Effector memory CD8-positive, alpha-beta T cell (primary cell): ENCODE data around the gene FBXL17.

ENCODE experiments used
- ATAC-seq: fragments of 150-1000 bp; cut with Tn5 transposase; replicated peaks from 2 replicates; pipeline ENCODE4 v1.10.0; 2021; ENCODE audit warnings: mild to moderate bottlenecking, moderate library complexity
- DNase-seq, 3 experiments: peaks; one replicate each; pipeline ENCODE4 v3.0.0; 2021
- H3K27ac Mint-ChIP-seq, 2 donors: one replicate each; pipeline ENCODE4 v1.8.0; 2022; ENCODE audit warnings: mild to moderate bottlenecking in 2 of 2, mixed read lengths in 2 of 2, moderate library complexity in 2 of 2
- H3K27me3 Mint-ChIP-seq, 2 donors: one replicate each; pipeline ENCODE4 v1.8.0; 2022; ENCODE audit warnings: mixed read lengths in 2 of 2
- H3K36me3 Mint-ChIP-seq: one replicate; pipeline ENCODE4 v1.8.0; 2022; ENCODE audit warnings: mild to moderate bottlenecking, moderate library complexity, mixed read lengths; ENCODE audit not compliant: insufficient read depth
- H3K4me1 Mint-ChIP-seq, 2 donors: one replicate each; pipeline ENCODE4 v1.8.0; 2022; ENCODE audit warnings: low read depth in 2 of 2, mixed read lengths in 2 of 2
- H3K4me3 Mint-ChIP-seq, 2 donors: one replicate each; pipeline ENCODE4 v1.8.0; 2022; ENCODE audit warnings: mild to moderate bottlenecking in 2 of 2, mixed read lengths in 2 of 2, moderate library complexity in 2 of 2
- H3K9me3 Mint-ChIP-seq, 2 donors: one replicate each; pipeline ENCODE4 v1.8.0; 2022; ENCODE audit warnings: mixed read lengths in 2 of 2

FBXL17 gene

GRCh38 chr5:107990881-107991810 lies 390.8 kb downstream of the FBXL17 start:
- Mint-ChIP-seq H3K4me1 (peaks cover 16 to 17% of the 10 kb centered on the region in 2 donors), H3K27me3 (no peaks in the 10 kb centered on the region), H3K4me3 (peak overlapping the region; percentile 6 to 43), H3K36me3 (no peaks in the 10 kb centered on the region), H3K27ac (peak overlapping the region; percentile 71 to 83), H3K9me3 (no peaks in the 10 kb centered on the region)
- no peak for DNase-seq
- peak; percentile 89 for ATAC-seq

GRCh38 chr5:107985144-107985543 lies 396.8 kb downstream of the FBXL17 start:
- H3K36me3 Mint-ChIP-seq = no peaks in the 10 kb centered on the region
- H3K4me3 Mint-ChIP-seq = no peak overlapping the region
- H3K27ac Mint-ChIP-seq = no peak overlapping the region
- peaks cover 20 to 34% of the 10 kb centered on the region in 2 donors for H3K4me1 Mint-ChIP-seq
- DNase-seq (no peak), ATAC-seq (no peak)
- no peaks in the 10 kb centered on the region for H3K9me3 Mint-ChIP-seq
- H3K27me3 Mint-ChIP-seq = no peaks in the 10 kb centered on the region

DNA sequence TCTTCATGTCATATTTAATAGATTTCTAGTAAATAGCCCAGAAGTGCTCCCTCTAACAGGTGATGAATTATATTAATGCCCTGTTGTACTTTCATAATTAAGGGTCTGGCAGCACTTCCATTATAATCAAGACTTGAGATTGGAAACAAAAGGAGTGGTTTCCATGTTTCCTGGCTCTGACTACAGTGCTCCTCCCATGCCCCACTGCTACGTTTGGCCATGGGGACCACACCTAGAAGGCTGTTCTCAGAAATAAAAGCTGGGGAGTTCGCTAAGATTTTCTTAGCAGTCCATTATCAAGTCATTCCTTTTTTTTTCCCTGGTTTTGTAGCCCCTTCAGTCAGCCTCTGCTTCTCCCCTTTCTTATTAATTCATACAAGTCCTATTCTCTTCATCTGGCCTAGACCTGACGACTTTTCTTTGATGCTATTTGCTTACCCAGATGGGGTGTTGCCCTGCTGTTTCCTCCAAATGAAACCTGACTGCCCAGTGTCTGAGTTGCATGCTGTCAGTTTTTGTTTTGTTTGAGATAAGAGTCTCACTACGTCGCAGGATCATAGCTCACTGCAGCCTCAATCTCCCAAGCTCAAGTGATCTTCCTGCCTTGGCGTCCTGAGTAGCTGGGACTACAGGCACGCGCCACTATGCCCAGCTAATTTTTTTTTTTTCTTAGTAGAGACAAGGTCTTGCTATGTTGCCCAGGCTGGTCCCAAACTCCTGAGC lies 399.0 kb downstream of the FBXL17 start:
- peak overlapping the region; percentile 24 to 43 for H3K4me3 Mint-ChIP-seq
- peak overlapping the region; percentile 59 to 83 for H3K27ac Mint-ChIP-seq
- ATAC-seq (no peak), DNase-seq (no peak)
- H3K36me3 Mint-ChIP-seq = no peaks in the 10 kb centered on the region
- no peaks in the 10 kb centered on the region for H3K9me3 Mint-ChIP-seq
- H3K4me1 Mint-ChIP-seq = peaks cover 30 to 37% of the 10 kb centered on the region in 2 donors
- H3K27me3 Mint-ChIP-seq = no peaks in the 10 kb centered on the region

DNA sequence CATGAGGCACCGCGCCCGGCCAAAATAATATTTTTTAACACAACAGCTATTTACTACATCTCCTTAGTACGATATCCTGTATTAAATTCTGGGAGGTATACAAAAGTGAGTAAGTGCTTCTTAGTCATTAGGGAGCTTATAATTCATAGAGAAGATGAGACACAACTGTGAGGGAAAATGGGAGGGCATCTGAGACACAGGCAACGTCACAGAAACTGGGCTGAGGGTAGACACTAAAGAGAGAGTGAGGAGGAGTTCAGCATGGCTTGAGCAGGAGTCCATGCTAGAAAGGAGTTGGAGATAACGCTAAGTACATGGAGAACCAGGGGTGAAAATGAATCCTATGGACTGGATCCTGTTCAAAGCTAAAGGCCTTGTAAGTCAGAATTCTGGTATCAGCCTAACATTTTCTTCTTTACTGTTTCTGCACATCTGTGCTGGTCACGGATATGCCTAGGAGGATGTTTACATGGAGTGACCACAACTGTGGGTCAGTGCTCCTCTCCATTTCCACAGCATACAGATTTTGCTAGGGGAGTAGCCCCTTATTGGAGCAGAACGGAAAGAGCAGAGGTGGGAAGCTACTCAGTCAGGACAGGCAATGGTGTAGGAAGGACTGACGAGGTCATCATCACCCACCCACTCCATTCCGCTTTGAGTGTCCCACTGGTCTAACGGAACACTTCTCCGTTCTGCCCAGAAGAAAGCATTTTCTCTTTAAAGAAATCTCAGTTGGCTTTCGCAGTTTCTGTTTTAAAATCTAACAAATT lies 400.8 kb downstream of the FBXL17 start:
- no peak for DNase-seq
- Mint-ChIP-seq H3K4me1 (peaks cover 34 to 45% of the 10 kb centered on the region in 2 donors), H3K27ac (peak overlapping the region; percentile 1 to 83), H3K9me3 (no peaks in the 10 kb centered on the region), H3K36me3 (no peaks in the 10 kb centered on the region), H3K4me3 (peak overlapping the region; percentile 2 to 23), H3K27me3 (no peaks in the 10 kb centered on the region)
- no peak for ATAC-seq

GRCh38 chr5:107979900-107980299 lies 402.0 kb downstream of the FBXL17 start:
- no peaks in the 10 kb centered on the region for H3K36me3 Mint-ChIP-seq
- peak; percentile 89 for ATAC-seq
- peaks cover 34 to 39% of the 10 kb centered on the region in 2 donors for H3K4me1 Mint-ChIP-seq
- peak overlapping the region in 1 of 2 donors; percentile 0 for H3K27ac Mint-ChIP-seq
- no peaks in the 10 kb centered on the region for H3K27me3 Mint-ChIP-seq
- peak overlapping the region in 1 of 2 donors; percentile 51 for H3K4me3 Mint-ChIP-seq
- DNase-seq = peak in 1 of 3 experiments; percentile 9
- H3K9me3 Mint-ChIP-seq = no peaks in the 10 kb centered on the region

- no peak for ATAC-seq
Measured at GRCh38 chr5:107979291-107979690, 402.6 kb downstream of the FBXL17 start.

DNA sequence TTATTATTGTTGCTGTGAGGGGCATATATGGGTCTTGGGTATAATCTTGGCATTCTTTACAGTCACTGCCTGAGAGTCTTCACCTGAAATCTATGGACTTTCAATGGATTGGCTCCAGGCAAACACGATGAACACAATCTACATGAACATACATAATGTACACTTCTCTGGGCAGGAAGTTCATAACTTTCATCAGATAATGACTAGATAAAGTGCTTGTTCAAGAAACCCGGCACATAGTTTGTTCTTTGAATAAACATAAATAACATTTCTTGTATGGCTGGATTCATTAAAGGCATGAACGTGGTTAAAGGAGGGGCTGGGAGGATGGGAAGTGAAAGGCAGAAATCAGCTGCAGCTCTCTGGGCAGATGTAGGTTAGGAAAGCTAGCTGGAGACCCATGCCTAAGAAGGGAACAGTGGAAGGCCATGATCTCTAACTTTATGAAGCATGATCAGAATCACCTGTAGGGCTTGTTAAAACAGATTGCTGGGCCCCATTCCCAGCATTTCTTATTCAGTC lies 404.3 kb downstream of the FBXL17 start:
- DNase-seq (no peak), ATAC-seq (no peak)
- Mint-ChIP-seq H3K4me1 (peaks cover 26 to 29% of the 10 kb centered on the region in 2 donors), H3K9me3 (no peaks in the 10 kb centered on the region), H3K27me3 (no peaks in the 10 kb centered on the region), H3K36me3 (no peaks in the 10 kb centered on the region), H3K27ac (peak overlapping the region in 1 of 2 donors; percentile 39), H3K4me3 (peak overlapping the region in 1 of 2 donors; percentile 18)

More at GRCh38 chr5:107979291-107979690, 402.6 kb downstream of the FBXL17 start:
- peak overlapping the region in 1 of 2 donors; percentile 59 for H3K27ac Mint-ChIP-seq
- DNase-seq = no peak
- H3K27me3 Mint-ChIP-seq = no peaks in the 10 kb centered on the region
- H3K36me3 Mint-ChIP-seq = no peaks in the 10 kb centered on the region
- peak overlapping the region in 1 of 2 donors; percentile 18 for H3K4me3 Mint-ChIP-seq
- peaks cover 34 to 39% of the 10 kb centered on the region in 2 donors for H3K4me1 Mint-ChIP-seq
- H3K9me3 Mint-ChIP-seq = no peaks in the 10 kb centered on the region

DNA sequence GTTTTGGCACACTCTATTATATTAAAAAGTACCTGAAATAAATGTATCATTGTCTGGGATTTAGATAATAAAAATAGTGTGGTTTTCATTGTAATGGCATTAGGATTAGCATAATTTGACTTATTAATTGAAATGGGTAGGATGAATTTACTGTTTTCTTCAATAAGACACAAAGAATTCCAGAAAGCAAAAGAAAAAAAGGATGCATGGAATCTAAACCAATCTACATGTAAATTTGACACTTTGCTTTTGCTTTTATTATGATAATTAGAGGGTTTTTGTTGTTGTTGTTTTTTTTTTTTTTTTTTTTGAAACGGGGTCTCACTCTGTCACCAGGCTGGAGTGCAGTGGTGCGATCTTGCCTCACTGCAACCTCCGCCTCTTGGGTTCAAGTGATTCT lies 406.3 kb downstream of the FBXL17 start:
- H3K36me3 Mint-ChIP-seq = no peaks in the 10 kb centered on the region
- no peak overlapping the region for H3K27ac Mint-ChIP-seq
- no peak for ATAC-seq
- H3K9me3 Mint-ChIP-seq = no peaks in the 10 kb centered on the region
- peaks cover 16 to 21% of the 10 kb centered on the region in 2 donors for H3K4me1 Mint-ChIP-seq
- no peak overlapping the region for H3K4me3 Mint-ChIP-seq
- H3K27me3 Mint-ChIP-seq = no peaks in the 10 kb centered on the region
- DNase-seq = no peak

DNA sequence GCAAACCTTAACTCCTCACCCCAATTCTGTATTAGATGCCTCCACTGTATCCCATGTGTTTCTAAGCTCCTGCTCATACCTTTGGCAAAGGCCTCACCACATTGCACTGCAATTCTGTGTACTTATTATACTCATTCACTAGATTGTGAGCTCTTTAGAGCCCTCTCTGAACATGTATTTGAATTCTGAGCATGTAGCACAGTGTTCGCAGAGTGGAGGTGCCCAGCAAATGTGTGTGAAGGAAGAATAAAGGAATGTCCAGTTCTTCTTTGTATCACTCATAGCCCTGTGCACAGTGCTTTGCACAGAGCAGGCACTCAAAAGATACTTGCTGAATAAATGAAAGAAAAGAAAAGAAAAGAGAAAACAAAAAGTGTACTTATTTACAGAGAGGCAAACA lies 410.1 kb downstream of the FBXL17 start:
- H3K4me1 Mint-ChIP-seq = peaks cover 0 to 3% of the 10 kb centered on the region in 2 donors
- H3K27me3 Mint-ChIP-seq = no peaks in the 10 kb centered on the region
- no peaks in the 10 kb centered on the region for H3K36me3 Mint-ChIP-seq
- no peak overlapping the region for H3K27ac Mint-ChIP-seq
- DNase-seq (no peak), ATAC-seq (no peak)
- H3K9me3 Mint-ChIP-seq = no peaks in the 10 kb centered on the region
- H3K4me3 Mint-ChIP-seq = no peak overlapping the region

DNA sequence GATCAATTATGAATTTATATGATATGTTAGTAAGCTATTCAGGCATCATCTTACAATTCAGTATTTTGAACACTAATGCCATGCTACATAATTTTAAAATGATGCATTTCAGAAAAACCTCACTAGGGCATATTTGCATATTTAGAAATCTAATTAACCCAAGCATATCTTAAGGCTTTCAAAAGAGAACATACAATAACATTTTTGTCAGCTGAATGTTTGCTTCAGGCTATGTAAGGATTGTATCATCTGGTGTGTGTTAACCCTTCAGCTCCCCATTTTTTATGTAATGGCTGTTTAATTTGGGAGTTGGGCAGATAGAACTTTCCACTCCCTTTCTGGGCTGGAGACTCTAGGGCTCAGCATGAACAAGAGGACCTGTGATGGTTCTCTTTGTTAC lies 412.1 kb downstream of the FBXL17 start:
- Mint-ChIP-seq H3K9me3 (no peaks in the 10 kb centered on the region), H3K4me1 (peaks cover 0 to 3% of the 10 kb centered on the region in 2 donors), H3K27me3 (no peaks in the 10 kb centered on the region), H3K4me3 (no peak overlapping the region), H3K27ac (no peak overlapping the region), H3K36me3 (no peaks in the 10 kb centered on the region)
- DNase-seq (no peak), ATAC-seq (no peak)

DNA sequence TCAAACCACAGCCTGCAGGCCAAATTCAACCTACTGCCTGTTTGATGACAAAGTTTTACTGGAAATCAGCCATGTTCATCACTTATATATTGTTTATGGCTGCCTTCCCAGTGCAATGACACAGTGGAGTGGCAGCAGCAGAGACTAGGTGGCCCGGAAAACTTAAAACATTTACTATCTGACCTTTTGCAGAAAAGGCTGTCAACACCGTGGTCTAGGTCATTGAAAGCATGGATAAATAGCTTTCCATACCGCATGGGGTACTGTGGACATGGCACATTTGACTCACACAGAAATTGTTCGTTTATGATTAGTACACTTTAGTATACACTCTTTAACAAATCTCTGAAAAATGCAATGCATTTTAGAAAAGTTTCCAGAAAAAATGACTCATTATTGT lies 412.9 kb downstream of the FBXL17 start:
- Mint-ChIP-seq H3K27ac (no peak overlapping the region), H3K9me3 (no peaks in the 10 kb centered on the region)

GRCh38 chr5:107968406-107968843 lies 413.5 kb downstream of the FBXL17 start:
- Mint-ChIP-seq H3K9me3 (no peaks in the 10 kb centered on the region), H3K27me3 (no peaks in the 10 kb centered on the region), H3K36me3 (no peaks in the 10 kb centered on the region), H3K4me3 (no peak overlapping the region), H3K4me1 (peaks cover 0 to 3% of the 10 kb centered on the region in 2 donors), H3K27ac (no peak overlapping the region)
- no peak for ATAC-seq
- DNase-seq = no peak

More for the DNA sequence above, 412.9 kb downstream of the FBXL17 start:
- DNase-seq (no peak), ATAC-seq (no peak)
- peaks cover 0 to 3% of the 10 kb centered on the region in 2 donors for H3K4me1 Mint-ChIP-seq
- H3K4me3 Mint-ChIP-seq = no peak overlapping the region
- no peaks in the 10 kb centered on the region for H3K27me3 Mint-ChIP-seq
- no peaks in the 10 kb centered on the region for H3K36me3 Mint-ChIP-seq

- Mint-ChIP-seq H3K4me3 (no peak overlapping the region), H3K9me3 (no peaks in the 10 kb centered on the region), H3K4me1 (peaks cover 0 to 3% of the 10 kb centered on the region in 2 donors), H3K36me3 (no peaks in the 10 kb centered on the region), H3K27ac (no peak overlapping the region), H3K27me3 (no peaks in the 10 kb centered on the region)
- DNase-seq (no peak), ATAC-seq (no peak)
Measured at GRCh38 chr5:107966201-107966600, 415.7 kb downstream of the FBXL17 start.
